K562 (cell line): ENCODE results near the gene FNDC1. TPM values are rescaled to one million over a fixed set of nuclear protein-coding genes. Genes with fewer than 3 reads are reported as not detected.

Experiments used
- ATAC-seq: fragments of 200-7000 bp; cut with Tn5 transposase; 3 replicates; pipeline ENCODE4 v1.9.1; 2020; ENCODE audit warnings: moderate library complexity
- BruUV-seq: library from RNA; stranded (reverse); fragments of 400-500 nt; replicated peaks from 2 replicates; lab custom pipeline; 2021; lab: Mats Ljungman, UMichigan
- CTCF ChIA-PET: fragments of 300-600 bp; formaldehyde crosslinking; extraction: SDS; loops from one replicate; lab custom pipeline; 2021; ENCODE audit warnings: low intra/inter-chr PET ratio; lab: Yijun Ruan, JAX
- POLR2A ChIA-PET: fragments of 300-600, 350-650 bp; sonication (Branson Sonifier 250); formaldehyde crosslinking; extraction: SDS; loops from one replicate; lab custom pipeline; 2021; ENCODE audit warnings: antibody characterized with exemption, inconsistent platforms; lab: Yijun Ruan, JAX
- DNase-seq, 4 experiments: peaks; one replicate each; pipeline versions ENCODE4 v3.0.0 to v3.0.0-alpha.2; 2011 to 2018; ENCODE audit warnings: low spot score in 3 of 4, mixed read lengths in 3 of 4; ENCODE audit errors: extremely low read depth in 1 of 4
- FAIRE-seq: peaks from 2 replicates; lab custom pipeline; 2011; peaks lifted over from hg19 to GRCh38; lab: Jason Lieb, UNC
- H2AFZ ChIP-seq: 2 replicates; pipeline ENCODE4 v1.6.0; 2011; ENCODE audit warnings: low read depth, low read length, control low read depth, inconsistent platforms
- H3K27ac ChIP-seq: fragments of 200-600 bp; 3 replicates; pipeline ENCODE4 v1.8.0; 2011; ENCODE audit warnings: low read depth, mild to moderate bottlenecking, control low read depth, inconsistent platforms, low read length, moderate library complexity, mixed read lengths; ENCODE audit errors: extremely low read depth
- H3K27me3 ChIP-seq, 2 experiments: fragments of 300-600 bp in 1 of 2; 2 replicates in 1 of 2; 3 replicates in 1 of 2; pipeline versions ENCODE4 v1.6.0 to v1.8.0; 2011; ENCODE audit warnings: inconsistent platforms in 2 of 2, low read length in 2 of 2, mild to moderate bottlenecking in 1 of 2, mixed read lengths in 1 of 2, moderate library complexity in 1 of 2; ENCODE audit not compliant: control insufficient read depth in 2 of 2, insufficient read depth in 2 of 2
- H3K36me3 ChIP-seq: fragments of 300-600 bp; 3 replicates; pipeline ENCODE4 v1.8.0; 2011; ENCODE audit warnings: mild to moderate bottlenecking, low read length, inconsistent platforms; ENCODE audit not compliant: control insufficient read depth, insufficient read depth
- H3K4me1 ChIP-seq, 2 experiments: fragments of 200-600 bp in 1 of 2; replicated peaks in 1 of 2; 2 replicates in 1 of 2; 3 replicates in 1 of 2; pipeline versions ENCODE4 v1.5.1 to v1.8.0; 2011; ENCODE audit warnings: inconsistent platforms in 2 of 2, low read length in 2 of 2, mild to moderate bottlenecking in 1 of 2, mixed read lengths in 1 of 2, moderate library complexity in 1 of 2; ENCODE audit not compliant: control insufficient read depth in 2 of 2, insufficient read depth in 2 of 2
- H3K4me2 ChIP-seq: 2 replicates; pipeline ENCODE4 v1.6.1; 2011; ENCODE audit warnings: low read length, control low read depth, inconsistent platforms, mixed read lengths; ENCODE audit not compliant: insufficient read depth
- H3K4me3 ChIP-seq: fragments of 200-600 bp; sonication (generic), shearing (Covaris generic); 2 replicates; pipeline ENCODE4 v1.5.1; 2016; ENCODE audit warnings: control low read depth, inconsistent platforms
- H3K79me2 ChIP-seq: fragments of 200-600 bp; 3 replicates; pipeline ENCODE4 v1.8.0; 2011; ENCODE audit warnings: low read length, inconsistent platforms; ENCODE audit not compliant: control insufficient read depth, insufficient read depth
- H3K9ac ChIP-seq, 2 experiments: 2 replicates each; pipeline versions ENCODE4 v1.6.0 to v1.6.1; 2011; ENCODE audit warnings: low read depth in 2 of 2, low read length in 2 of 2, control low read depth in 1 of 2, inconsistent platforms in 1 of 2, mild to moderate bottlenecking in 1 of 2, mixed read lengths in 1 of 2; ENCODE audit not compliant: insufficient read depth in 1 of 2
- H3K9me1 ChIP-seq: one replicate; pipeline ENCODE4 v1.6.0; 2011; ENCODE audit warnings: inconsistent platforms, mild to moderate bottlenecking, low read length, moderate library complexity; ENCODE audit not compliant: control insufficient read depth, insufficient read depth
- H3K9me3 ChIP-seq: replicated peaks from 2 replicates; pipeline ENCODE4 v1.5.1; 2011; ENCODE audit warnings: low read depth, low read length, inconsistent platforms; ENCODE audit not compliant: control insufficient read depth, insufficient read depth
- H4K20me1 ChIP-seq: replicated peaks from 2 replicates; pipeline ENCODE4 v1.6.1; 2011; ENCODE audit warnings: low read length, inconsistent platforms, mixed read lengths; ENCODE audit not compliant: control insufficient read depth, insufficient read depth
- C11orf30 ChIP-seq: fragments of 450-650 bp; IDR thresholded peaks from 2 replicates; pipeline ENCODE4 v1.6.1; 2016; ENCODE audit warnings: low read depth, mild to moderate bottlenecking
- JUN ChIP-seq, 2 experiments: sonication (generic) in 1 of 2; formaldehyde crosslinking in 1 of 2; IDR thresholded peaks; 2 replicates each; pipeline versions ENCODE4 v1.6.1 to v1.8.0; 2012 to 2022; ENCODE audit warnings: borderline replicate concordance in 2 of 2, mild to moderate bottlenecking in 2 of 2, improper control_type of control experiment in 1 of 2, low read depth in 1 of 2, low read length in 1 of 2, missing genetic modification reagents in 1 of 2
- KDM1A ChIP-seq, 2 experiments: fragments of 450-650 bp; IDR thresholded peaks; 2 replicates each; pipeline ENCODE4 v1.6.1; 2016; ENCODE audit warnings: mild to moderate bottlenecking in 2 of 2
- LEF1 ChIP-seq: fragments of 450-650 bp; IDR thresholded peaks from 2 replicates; pipeline ENCODE4 v1.6.1; 2016; ENCODE audit warnings: mild to moderate bottlenecking
- PCBP1 ChIP-seq: fragments of 200-400 bp; formaldehyde crosslinking; IDR thresholded peaks from 2 replicates; pipeline ENCODE4 v1.6.1; 2018; ENCODE audit warnings: mild to moderate bottlenecking, low read depth, low read length; ENCODE audit not compliant: poor library complexity, severe bottlenecking
- PURB ChIP-seq: sonication (generic); formaldehyde crosslinking; IDR thresholded peaks from 2 replicates; pipeline ENCODE4 v1.9.0; 2021; ENCODE audit warnings: low read depth, mild to moderate bottlenecking, missing genetic modification reagents
- TAF7 ChIP-seq: fragments of 450-650 bp; IDR thresholded peaks from 2 replicates; pipeline ENCODE4 v1.6.1; 2016; ENCODE audit warnings: missing genetic modification characterization, missing compliant biosample characterization
- ZNF224 ChIP-seq: sonication (generic); formaldehyde crosslinking; IDR thresholded peaks from 2 replicates; pipeline ENCODE4 v1.8.0; 2022; ENCODE audit warnings: mild to moderate bottlenecking, missing genetic modification reagents
- WGBS: fragments of 100-300 bp; shearing (Covaris generic); methylation state at CpG from one replicate; pipeline ENCODE4 v1.1.6; 2016; ENCODE audit warnings: low coverage, mixed read lengths; ENCODE audit not compliant: insufficient coverage; ENCODE audit errors: missing lambda C conversion rate; 5-methylcytosine and 5-hydroxymethylcytosine counted together
- in situ Hi-C: fragments of 300-500 bp; cut with MboI; formaldehyde crosslinking; loops from 4 replicates; pipeline ENCODE4 v1.15.0; 2018; ENCODE audit warnings: inconsistent platforms, mixed read lengths
- intact Hi-C: fragments of 100-400 bp; cut with micrococcal nuclease; formaldehyde crosslinking; loops from 2 replicates; pipeline ENCODE4 v1.14.2; 2022
- polyA plus RNA-seq, 8 experiments: library from polyadenylated mRNA; depleted of rRNA in 4 of 8; stranded (reverse) in 5 of 8; unstranded in 3 of 8; fragments of >200 nt; fragmentation: Nextera tagmentation in 2 of 8; fragmentation: Illumina TruSeq in 1 of 8; extraction: Ambion mirVana in 2 of 8; extraction: Trizol in 1 of 8; gene quantifications; 2 replicates each; pipeline versions ENCODE4 v1.2.1 to v1.2.3, GENCODE V29; 2011 to 2014; ENCODE audit warnings: inconsistent platforms in 1 of 8, missing spikeins in 1 of 8
- total RNA-seq, 7 experiments: library from RNA; depleted of rRNA in 6 of 7; stranded (reverse); fragments of >200 nt in 6 of 7; fragmentation: Illumina TruSeq in 2 of 7; extraction: Trizol in 2 of 7; gene quantifications; 2 replicates each; pipeline versions ENCODE4 v1.2.1 to v1.2.3, GENCODE V29; 2011 to 2021; ENCODE audit warnings: low replicate concordance in 1 of 7
- TF ChIP-seq, protein P1 (sequence below): sonication (generic); formaldehyde crosslinking; IDR thresholded peaks from 2 replicates; pipeline ENCODE4 v1.8.0; 2022; ENCODE audit warnings: mild to moderate bottlenecking, missing genetic modification reagents
- TF ChIP-seq, protein P2 (sequence below): fragments of 200-600 bp; sonication (generic); IDR thresholded peaks from one replicate; pipeline ENCODE4 v1.6.1; 2012; ENCODE audit warnings: mild to moderate bottlenecking, low read depth, low read length, inconsistent platforms

FNDC1 gene
- total and polyA plus RNA-seq, 9 of the 15 experiments (the other 6 are each of a cell fraction or from before 2014, with no cell fraction given): not detected

DNA sequence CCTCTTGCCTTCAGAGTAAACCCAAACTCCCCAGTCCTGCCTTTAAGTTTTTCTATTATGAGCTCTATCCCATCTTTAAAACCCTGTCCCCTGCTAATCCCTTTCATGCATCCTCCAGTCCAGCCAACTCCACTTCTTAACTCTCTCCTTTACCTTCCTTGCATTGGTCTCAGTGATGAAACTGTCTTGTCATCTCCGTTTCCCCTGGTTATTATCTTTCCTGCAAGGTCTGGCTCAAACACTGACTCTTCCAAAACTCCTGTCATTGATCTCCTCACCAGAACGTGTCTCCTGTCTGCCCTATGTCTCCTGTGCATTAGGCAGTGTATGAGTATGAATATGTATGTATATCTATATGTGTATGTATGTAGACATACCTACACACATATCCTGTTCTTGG is 11.8 kb upstream of the FNDC1 start:
- FAIRE-seq (no peak), ATAC-seq (no peak), DNase-seq (no peak)
- BruUV-seq: no TSS peak
- intact Hi-C loops (no loop called here), in situ Hi-C loops (no loop called here)
- Histone ChIP-seq H3K9ac (no peak overlapping the region), H2AFZ (no peak overlapping the region), H3K9me1 (no peaks in the 10 kb centered on the region), H3K4me2 (no peak overlapping the region), H3K4me3 (no peak overlapping the region), H3K27me3 (no peaks in the 10 kb centered on the region; a peak in 1 of 5 replicates), H3K79me2 (no peaks in the 10 kb centered on the region), H3K27ac (no peak overlapping the region), H3K36me3 (no peaks in the 10 kb centered on the region), H3K9me3 (no peaks in the 10 kb centered on the region), H3K4me1 (no peaks in the 10 kb centered on the region), H4K20me1 (no peaks in the 10 kb centered on the region)
- CTCF ChIA-PET: no interaction called here
- POLR2A ChIA-PET: interaction anchor here (0.6 to 1.0 kb wide), 2 partner anchors 11 to 246 kb away, joined by 3 read pairs; no protein-coding TSS in a partner anchor
- WGBS: 0% methylated on average over 2 of the region's 2 CpGs
- TF ChIP-seq C11orf30: peak; percentile 28; the same call in 1 of the 2 replicates
- no peak for TF ChIP-seq TAF7
- no peak for TF ChIP-seq JUN (IDR thresholded peaks at IDR 0.05; ENCODE audit: borderline replicate concordance, low read depth, low read length)
- TF ChIP-seq JUN (CRISPR knock-in tag; IDR thresholded peaks at IDR 0.05; ENCODE audit: borderline replicate concordance): no peak
- TF ChIP-seq LEF1: no peak
- TF ChIP-seq, protein P1, sequence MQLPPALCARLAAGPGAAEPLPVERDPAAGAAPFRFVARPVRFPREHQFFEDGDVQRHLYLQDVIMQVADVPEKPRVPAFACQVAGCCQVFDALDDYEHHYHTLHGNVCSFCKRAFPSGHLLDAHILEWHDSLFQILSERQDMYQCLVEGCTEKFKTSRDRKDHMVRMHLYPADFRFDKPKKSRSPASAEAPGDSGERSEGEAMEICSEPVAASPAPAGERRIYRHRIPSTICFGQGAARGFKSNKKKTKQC (CRISPR knock-in tag): no peak
- TF ChIP-seq, protein P2, sequence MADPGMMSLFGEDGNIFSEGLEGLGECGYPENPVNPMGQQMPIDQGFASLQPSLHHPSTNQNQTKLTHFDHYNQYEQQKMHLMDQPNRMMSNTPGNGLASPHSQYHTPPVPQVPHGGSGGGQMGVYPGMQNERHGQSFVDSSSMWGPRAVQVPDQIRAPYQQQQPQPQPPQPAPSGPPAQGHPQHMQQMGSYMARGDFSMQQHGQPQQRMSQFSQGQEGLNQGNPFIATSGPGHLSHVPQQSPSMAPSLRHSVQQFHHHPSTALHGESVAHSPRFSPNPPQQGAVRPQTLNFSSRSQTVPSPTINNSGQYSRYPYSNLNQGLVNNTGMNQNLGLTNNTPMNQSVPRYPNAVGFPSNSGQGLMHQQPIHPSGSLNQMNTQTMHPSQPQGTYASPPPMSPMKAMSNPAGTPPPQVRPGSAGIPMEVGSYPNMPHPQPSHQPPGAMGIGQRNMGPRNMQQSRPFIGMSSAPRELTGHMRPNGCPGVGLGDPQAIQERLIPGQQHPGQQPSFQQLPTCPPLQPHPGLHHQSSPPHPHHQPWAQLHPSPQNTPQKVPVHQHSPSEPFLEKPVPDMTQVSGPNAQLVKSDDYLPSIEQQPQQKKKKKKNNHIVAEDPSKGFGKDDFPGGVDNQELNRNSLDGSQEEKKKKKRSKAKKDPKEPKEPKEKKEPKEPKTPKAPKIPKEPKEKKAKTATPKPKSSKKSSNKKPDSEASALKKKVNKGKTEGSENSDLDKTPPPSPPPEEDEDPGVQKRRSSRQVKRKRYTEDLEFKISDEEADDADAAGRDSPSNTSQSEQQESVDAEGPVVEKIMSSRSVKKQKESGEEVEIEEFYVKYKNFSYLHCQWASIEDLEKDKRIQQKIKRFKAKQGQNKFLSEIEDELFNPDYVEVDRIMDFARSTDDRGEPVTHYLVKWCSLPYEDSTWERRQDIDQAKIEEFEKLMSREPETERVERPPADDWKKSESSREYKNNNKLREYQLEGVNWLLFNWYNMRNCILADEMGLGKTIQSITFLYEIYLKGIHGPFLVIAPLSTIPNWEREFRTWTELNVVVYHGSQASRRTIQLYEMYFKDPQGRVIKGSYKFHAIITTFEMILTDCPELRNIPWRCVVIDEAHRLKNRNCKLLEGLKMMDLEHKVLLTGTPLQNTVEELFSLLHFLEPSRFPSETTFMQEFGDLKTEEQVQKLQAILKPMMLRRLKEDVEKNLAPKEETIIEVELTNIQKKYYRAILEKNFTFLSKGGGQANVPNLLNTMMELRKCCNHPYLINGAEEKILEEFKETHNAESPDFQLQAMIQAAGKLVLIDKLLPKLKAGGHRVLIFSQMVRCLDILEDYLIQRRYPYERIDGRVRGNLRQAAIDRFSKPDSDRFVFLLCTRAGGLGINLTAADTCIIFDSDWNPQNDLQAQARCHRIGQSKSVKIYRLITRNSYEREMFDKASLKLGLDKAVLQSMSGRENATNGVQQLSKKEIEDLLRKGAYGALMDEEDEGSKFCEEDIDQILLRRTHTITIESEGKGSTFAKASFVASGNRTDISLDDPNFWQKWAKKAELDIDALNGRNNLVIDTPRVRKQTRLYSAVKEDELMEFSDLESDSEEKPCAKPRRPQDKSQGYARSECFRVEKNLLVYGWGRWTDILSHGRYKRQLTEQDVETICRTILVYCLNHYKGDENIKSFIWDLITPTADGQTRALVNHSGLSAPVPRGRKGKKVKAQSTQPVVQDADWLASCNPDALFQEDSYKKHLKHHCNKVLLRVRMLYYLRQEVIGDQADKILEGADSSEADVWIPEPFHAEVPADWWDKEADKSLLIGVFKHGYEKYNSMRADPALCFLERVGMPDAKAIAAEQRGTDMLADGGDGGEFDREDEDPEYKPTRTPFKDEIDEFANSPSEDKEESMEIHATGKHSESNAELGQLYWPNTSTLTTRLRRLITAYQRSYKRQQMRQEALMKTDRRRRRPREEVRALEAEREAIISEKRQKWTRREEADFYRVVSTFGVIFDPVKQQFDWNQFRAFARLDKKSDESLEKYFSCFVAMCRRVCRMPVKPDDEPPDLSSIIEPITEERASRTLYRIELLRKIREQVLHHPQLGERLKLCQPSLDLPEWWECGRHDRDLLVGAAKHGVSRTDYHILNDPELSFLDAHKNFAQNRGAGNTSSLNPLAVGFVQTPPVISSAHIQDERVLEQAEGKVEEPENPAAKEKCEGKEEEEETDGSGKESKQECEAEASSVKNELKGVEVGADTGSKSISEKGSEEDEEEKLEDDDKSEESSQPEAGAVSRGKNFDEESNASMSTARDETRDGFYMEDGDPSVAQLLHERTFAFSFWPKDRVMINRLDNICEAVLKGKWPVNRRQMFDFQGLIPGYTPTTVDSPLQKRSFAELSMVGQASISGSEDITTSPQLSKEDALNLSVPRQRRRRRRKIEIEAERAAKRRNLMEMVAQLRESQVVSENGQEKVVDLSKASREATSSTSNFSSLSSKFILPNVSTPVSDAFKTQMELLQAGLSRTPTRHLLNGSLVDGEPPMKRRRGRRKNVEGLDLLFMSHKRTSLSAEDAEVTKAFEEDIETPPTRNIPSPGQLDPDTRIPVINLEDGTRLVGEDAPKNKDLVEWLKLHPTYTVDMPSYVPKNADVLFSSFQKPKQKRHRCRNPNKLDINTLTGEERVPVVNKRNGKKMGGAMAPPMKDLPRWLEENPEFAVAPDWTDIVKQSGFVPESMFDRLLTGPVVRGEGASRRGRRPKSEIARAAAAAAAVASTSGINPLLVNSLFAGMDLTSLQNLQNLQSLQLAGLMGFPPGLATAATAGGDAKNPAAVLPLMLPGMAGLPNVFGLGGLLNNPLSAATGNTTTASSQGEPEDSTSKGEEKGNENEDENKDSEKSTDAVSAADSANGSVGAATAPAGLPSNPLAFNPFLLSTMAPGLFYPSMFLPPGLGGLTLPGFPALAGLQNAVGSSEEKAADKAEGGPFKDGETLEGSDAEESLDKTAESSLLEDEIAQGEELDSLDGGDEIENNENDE: no peak
- TF ChIP-seq KDM1A (IDR thresholded peaks at IDR 0.05): no peak
- no peak for TF ChIP-seq ZNF224 (CRISPR knock-in tag)
- no peak for TF ChIP-seq PURB
- TF ChIP-seq PCBP1: no peak
